Measurements from ENCODE around the gene VIL1. TPM values are rescaled to one million over a fixed set of nuclear protein-coding genes. Genes with fewer than 3 reads are reported as not detected.

The VIL1 gene
- polyA plus RNA-seq (2012; ENCODE audit: insufficient read depth, insufficient read length) = not detected

DNA sequence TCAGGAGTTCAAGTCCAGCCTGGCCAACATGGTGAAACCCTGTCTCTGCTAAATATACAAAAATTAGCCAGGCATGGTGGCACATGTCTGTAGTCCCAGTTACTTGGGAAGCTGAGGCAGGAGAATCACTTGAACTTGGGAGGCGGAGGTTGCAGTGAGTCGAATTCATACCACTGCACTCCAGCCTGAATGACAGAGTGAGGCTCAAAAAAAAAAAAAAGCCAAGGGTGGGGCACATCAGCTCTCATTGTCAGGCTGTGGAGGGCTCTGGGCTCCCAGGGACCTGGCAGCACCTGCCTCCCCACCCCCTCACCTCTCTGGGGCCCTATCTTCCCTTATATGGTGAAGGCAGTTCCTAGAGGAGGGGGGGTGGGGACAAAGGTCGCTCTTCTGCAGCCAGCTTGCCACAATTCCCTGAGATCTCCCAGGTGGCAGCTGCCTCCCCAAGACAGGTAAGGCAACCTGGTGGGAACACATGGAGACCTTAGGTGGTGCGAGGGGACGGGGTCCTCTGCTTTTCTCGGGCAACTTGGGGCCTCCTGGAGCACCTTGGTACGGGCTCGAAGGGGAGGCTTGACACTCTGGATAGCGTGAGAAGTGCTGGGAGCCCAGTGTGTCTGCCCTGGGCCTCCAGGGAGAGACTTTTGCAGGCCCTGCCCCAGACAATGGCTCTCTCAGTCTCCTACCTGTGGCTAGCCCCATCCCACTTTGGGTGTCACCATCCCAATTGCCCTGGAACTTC is at the start of gene VIL1:
Gene VIL1 (plus strand): TSS at position 407 of the 742 bp plus-strand sequence. CDS start 4,656 bp downstream, outside the sequence.
- DNase-seq (ENCODE audit: low read depth, low spot score) = no peak
- no peak within 1 kb of the TSS for H3K4me3 ChIP-seq (ENCODE audit: low read length)

DNA sequence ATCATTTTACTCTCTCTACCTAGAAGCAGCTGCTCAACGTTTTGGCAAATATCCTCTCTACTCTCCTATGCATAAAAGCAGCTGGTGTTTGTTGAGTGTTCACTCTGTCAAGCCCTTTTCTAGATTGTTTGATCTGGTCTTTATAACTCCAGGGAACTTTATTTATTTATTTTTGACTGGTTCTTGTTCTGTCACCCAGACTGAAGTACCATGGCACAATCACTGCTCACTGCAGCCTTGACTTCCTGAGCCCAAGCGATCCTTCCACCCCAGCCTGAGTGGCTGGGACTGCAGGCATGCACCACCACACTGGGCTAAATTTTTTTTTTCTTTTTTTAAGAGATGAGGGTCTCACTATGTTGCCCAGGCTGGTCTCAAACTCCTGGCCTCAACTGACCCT is 49.6 kb upstream of the VIL1 start:
- H3K4me3 ChIP-seq (ENCODE audit: low read length) = no peak overlapping the region
- no peak for DNase-seq (ENCODE audit: low read depth, low spot score)

DNA sequence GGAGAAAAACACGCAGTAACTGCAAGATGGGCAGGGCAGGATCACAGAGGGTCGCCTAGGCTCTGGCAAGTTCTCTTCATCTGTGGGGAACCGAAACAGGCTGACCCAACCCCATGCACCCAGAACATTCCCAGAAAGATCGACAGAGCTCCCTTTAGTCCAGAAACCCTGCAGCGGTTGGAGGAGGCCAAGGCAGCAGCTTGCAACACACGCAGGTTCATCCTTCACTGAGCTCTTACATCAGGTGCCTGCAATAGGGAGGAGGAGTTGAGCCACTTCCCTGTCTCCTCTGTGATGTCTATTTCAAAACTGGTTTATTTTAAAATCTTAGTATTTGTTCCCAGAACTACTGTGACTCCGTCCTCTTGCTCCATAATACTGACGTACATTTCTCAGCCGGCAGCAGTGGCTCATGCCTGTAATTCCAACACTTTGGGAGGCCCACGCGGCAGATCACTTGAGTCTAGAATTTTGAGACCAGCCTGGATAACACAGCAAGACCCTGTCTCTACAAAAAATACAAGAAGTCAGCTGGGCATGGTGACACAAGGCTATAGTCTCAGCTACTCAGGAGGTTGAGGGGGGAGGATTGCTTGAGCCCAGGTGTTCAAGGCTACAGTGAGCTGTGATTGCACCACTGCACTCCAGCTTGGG is 48.4 kb upstream of the VIL1 start:
- no peak for DNase-seq (ENCODE audit: low read depth, low spot score)
- H3K4me3 ChIP-seq (ENCODE audit: low read length) = no peak overlapping the region

DNA sequence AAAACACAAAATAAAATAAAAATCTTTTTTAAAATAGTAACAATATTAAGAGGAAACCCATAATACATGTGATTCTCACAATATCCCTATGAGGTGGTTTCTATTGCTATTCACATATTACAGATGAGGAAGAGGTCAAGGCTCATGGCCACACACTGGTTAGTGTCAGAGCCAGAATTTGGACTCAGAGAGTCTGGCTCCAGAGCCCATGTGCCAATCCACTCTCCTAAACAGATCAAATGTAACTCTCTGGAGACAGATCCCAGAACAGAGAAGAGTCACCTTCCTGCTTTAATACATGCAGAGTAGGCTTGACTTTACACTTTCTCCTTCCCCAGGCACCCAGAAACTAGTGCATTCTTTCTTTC is 47.0 kb upstream of the VIL1 start:
- no peak overlapping the region for H3K4me3 ChIP-seq (ENCODE audit: low read length)

DNA sequence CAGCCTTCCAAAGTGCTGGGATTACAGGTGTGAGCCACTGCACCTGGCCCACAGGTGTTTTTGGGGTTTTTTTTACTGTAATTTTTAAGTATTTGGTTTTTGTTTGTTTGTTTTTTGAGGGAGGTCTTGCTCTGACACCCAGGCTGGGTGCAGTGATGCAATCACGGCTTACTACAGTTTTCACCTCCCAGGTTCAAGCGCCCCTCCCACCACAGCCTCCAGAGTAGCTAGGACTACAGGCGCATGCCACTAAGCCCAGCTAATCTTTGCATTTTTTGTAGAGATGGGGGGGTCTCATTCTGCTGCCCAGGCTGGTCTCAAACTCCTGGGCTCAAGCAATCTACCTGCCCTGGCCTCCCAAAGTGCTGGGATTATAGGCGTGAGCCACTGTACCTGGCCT is 44.1 kb upstream of the VIL1 start:
- H3K4me3 ChIP-seq (ENCODE audit: low read length) = no peak overlapping the region
- no peak for DNase-seq (ENCODE audit: low read depth, low spot score)

More for the DNA sequence above, 47.0 kb upstream of the VIL1 start:
- no peak for DNase-seq (ENCODE audit: low read depth, low spot score)

DNA sequence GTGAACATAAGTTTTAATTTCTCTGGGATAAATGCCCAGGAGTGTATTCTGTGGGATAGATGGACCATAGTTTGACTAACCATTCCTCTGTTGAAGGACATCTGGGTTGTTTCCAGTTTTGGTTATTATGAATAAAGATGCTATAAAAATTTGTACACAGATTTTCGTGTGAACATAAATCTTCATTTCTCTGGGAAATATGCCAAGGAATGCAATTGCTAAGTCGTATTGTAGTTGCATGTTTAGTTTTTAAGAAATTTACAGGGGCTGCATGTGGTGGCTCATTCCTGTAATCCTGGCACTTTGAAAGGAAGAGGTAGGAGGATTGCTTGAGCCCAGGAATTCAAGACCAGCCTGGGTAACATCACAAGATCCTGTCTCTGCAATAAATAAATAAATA is 43.7 kb upstream of the VIL1 start:
- no peak for DNase-seq (ENCODE audit: low read depth, low spot score)
- no peak overlapping the region for H3K4me3 ChIP-seq (ENCODE audit: low read length)

DNA sequence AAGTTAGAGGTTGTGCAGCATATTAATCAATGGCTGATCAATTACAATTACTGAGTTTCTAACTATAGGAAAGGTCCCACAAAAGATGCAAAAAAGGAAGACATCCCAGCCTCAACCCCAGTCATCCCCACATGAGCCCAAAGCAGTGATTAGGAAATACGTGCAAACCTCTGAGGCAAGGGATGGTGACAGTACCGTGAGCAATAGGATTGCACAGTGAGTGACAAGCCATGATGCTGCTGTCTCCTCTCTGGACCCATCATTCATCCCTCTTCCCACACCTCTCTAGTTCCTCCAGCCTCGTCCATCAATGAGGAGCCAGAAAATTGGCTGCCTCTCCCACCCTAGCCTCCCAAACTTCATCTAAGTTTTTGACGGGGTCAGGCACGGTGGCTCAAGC is 40.9 kb upstream of the VIL1 start:
- no peak overlapping the region for H3K4me3 ChIP-seq (ENCODE audit: low read length)
- no peak for DNase-seq (ENCODE audit: low read depth, low spot score)

DNA sequence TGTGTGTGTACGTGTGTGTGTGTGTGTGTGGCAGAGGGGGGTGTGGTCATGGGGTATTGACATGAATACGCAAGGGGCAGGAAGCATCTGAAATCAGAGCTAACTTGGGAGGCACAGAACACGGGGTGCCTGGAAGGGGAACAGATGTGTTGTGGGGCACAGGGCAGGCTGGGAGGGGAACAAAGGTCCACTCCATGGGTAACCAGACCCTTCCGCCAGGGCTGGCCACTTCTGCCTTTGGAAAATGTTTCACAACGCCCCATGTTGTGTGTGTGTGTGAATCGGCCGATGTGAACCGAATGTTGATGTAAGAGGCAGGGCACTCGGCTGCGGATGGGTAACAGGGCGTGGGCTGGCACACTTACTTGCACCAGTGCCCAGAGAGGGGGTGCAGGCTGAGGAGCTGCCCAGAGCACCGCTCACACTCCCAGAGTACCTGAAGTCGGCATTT is 37.0 kb upstream of the VIL1 start, which contains the start of gene SLC11A1:
Gene SLC11A1 (plus strand): TSS at position 358 of the 451 bp plus-strand sequence. CDS start 96 bp downstream, outside the sequence.
- no peak within 1 kb of the TSS for H3K4me3 ChIP-seq (ENCODE audit: low read length)
- DNase-seq (ENCODE audit: low read depth, low spot score) = no peak

DNA sequence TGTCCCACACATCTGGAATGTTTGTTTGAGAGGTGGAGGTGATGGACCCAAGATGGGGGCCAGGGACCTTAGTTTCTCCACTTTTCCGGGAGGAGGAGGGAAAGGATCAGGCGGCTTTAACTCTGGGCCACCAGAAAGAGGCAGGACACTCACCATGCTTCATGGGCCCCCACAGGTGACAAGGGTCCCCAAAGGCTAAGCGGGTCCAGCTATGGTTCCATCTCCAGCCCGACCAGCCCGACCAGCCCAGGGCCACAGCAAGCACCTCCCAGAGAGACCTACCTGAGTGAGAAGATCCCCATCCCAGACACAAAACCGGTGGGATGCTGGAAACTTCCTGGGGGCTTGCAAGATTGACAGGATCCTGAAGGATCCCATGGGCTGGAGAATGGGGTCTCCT is 36.1 kb upstream of the VIL1 start:
- H3K4me3 ChIP-seq (ENCODE audit: low read length) = no peak overlapping the region
- no peak for DNase-seq (ENCODE audit: low read depth, low spot score)

DNA sequence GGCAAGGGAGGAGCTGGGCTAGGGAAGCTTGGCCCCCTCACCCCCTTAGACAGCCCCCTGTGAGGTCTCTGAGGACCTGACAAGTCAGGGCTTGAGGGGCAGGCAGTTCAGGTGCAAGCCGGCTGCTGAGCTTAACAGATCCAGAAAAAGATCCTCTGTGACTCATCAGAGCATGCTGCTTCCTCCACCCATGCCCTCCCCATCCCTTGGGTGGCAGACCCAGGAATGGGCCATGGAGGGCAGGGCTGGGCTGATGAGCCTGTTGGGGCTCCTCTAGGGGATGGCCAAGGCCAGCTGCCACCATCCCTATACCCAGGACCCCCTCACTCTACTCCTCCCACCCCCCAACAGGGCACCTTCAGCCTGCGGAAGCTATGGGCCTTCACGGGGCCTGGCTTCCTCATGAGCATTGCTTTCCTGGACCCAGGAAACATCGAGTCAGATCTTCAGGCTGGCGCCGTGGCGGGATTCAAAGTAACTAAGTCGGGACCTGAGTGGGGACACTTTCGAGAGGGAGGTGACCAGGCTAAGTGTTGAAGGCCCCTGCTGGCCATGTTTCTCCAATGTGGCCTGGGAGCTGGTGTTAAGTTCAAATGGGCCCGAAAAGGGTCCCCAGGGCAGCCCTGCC is 34.9 kb upstream of the VIL1 start:
- no peak for DNase-seq (ENCODE audit: low read depth, low spot score)
- H3K4me3 ChIP-seq (ENCODE audit: low read length) = no peak overlapping the region

DNA sequence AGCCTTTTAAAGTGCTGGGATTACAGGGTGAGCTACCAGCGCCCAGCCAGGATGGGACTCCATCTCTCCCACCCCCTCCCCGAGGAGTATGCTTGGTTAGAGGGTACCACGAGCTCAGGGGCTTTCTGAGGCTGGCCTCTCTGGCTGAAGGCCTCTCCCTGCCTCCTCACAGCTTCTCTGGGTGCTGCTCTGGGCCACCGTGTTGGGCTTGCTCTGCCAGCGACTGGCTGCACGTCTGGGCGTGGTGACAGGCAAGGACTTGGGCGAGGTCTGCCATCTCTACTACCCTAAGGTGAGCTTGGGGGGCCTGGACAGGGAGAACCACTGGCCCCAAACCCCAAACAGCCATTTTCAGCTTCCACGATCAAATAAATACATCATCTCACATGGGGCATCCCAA is 33.9 kb upstream of the VIL1 start:
- H3K4me3 ChIP-seq (ENCODE audit: low read length) = no peak overlapping the region
- DNase-seq (ENCODE audit: low read depth, low spot score) = no peak

DNA sequence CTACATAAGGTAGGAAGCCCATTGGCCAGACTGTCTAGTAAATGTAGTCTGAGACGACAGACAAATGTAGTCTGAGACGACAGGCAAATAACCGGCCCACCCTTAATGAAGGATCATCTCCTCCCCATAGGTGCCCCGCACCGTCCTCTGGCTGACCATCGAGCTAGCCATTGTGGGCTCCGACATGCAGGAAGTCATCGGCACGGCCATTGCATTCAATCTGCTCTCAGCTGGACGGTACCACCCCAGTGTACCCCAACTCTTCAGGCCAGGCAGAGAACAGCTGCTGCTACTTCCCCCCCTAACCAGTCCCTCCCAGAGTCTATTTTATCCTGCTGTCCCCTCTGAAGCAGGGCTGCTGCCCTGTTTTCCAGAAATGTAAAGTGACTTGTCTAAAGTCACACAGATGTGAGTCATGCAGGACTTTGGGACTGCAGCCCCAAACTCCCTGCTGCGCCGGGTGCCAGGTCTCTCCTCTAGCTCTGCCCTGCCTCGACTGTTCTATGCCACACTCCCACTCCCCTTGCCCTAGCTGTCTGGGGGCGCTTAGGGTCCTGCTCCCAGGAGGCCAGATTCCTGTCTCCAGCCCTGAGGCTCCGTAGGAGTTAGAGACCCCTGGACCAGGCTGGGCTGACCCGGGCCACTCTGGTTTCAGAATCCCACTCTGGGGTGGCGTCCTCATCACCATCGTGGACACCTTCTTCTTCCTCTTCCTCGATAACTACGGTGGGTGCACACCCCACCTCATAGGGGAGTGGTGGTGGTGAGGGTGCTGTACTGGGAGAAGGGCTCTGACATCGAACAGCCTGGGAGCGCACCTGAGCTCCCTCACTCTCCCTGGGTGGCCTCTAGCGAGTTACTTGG is 32.2 kb upstream of the VIL1 start:
- no peak overlapping the region for H3K4me3 ChIP-seq (ENCODE audit: low read length)
- DNase-seq (ENCODE audit: low read depth, low spot score) = no peak

DNA sequence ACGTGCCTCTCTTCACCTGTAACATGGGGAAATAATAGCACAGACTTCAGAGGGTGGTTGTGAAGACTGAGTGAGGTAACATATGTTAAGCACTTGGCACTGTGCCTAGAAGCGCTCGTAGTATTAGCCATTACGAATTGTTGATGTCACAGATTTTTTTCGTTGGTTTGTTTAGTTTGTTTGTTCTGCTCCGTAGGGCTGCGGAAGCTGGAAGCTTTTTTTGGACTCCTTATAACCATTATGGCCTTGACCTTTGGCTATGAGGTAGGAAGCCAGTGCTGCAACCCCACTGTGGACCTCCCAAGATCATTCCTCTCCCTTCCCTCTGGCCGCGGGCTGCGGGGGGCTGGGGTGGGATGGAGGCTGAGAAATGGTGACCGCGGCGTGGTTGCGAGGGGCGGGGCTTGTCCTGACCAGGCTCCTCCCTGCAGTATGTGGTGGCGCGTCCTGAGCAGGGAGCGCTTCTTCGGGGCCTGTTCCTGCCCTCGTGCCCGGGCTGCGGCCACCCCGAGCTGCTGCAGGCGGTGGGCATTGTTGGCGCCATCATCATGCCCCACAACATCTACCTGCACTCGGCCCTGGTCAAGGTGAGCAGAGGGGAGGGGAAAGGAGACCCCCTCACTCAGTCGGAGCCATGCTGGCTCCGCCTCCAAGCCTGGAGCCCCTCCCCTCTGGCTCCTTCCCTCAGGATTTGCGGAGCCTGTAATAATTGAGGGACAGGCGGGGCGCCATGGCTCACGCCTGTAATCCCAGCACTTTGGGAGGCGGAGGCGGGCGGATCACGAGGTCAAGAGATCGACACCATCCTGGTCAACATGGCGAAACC is 31.3 kb upstream of the VIL1 start:
- DNase-seq (ENCODE audit: low read depth, low spot score) = no peak
- no peak overlapping the region for H3K4me3 ChIP-seq (ENCODE audit: low read length)

DNA sequence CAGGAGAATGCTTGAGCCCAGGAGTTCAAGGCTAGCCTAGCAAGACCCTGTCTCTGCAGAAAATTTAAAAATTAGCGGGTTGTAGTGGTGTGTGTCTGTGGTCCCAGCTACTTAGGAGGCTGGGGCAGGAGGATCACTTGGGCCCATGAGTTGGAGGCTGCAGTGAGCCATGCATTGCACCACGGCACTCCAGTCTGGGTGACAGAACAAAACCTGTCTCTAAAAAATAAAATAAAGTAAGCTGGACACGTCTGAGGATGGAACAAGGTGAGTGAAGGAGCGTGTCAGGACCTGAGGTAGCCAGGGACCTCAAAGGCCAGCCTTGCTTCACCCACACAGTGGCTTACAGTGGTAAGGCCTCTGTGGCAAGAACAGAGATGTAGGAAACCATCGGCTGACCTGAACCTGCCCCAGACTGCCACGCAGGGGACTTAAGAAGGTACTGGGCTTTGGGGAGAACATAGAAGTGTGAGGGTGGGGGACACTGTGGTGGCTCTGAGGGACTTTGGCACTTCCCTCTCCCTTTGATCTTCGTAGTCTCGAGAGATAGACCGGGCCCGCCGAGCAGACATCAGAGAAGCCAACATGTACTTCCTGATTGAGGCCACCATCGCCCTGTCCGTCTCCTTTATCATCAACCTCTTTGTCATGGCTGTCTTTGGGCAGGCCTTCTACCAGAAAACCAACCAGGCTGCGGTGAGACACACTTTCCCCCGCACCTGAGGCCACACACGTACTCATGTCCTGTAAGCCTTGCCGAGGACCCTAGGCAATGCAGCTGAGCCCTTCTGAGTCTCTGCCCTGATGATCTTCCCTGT is 29.4 kb upstream of the VIL1 start:
- no peak overlapping the region for H3K4me3 ChIP-seq (ENCODE audit: low read length)
- DNase-seq (ENCODE audit: low read depth, low spot score) = no peak

DNA sequence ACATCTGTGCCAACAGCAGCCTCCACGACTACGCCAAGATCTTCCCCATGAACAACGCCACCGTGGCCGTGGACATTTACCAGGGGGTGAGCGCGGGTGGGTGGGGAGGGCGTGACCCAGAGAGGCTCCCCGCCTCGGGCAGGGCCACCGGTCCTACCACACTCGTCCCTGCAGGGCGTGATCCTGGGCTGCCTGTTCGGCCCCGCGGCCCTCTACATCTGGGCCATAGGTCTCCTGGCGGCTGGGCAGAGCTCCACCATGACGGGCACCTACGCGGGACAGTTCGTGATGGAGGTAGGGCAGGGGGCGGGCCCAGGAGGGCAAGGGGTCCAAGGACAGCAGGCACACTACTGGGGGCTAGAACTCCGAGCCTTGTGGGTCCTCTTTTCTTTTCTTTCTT is 27.7 kb upstream of the VIL1 start:
- no peak overlapping the region for H3K4me3 ChIP-seq (ENCODE audit: low read length)
- DNase-seq (ENCODE audit: low read depth, low spot score) = no peak

DNA sequence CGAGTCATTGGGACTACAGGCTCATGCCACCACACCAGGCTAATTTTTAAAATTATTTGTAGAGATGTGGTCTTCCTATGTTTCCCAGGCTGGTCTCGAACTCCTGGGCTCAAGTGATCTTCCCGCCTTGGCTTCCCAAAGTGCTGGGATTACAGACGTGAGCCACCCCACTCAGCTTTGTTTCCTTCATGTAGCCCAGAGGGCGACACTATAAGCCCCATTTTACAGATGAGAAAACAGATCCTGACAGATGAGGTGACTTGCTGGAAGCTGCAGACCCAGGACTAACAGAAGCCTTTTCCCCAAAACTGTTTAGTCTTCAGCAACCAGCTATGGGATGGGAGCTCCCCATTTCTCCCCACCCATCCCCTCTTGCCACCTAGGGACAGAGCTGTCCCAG is 26.5 kb upstream of the VIL1 start:
- no peak for DNase-seq (ENCODE audit: low read depth, low spot score)
- H3K4me3 ChIP-seq (ENCODE audit: low read length) = no peak overlapping the region

DNA sequence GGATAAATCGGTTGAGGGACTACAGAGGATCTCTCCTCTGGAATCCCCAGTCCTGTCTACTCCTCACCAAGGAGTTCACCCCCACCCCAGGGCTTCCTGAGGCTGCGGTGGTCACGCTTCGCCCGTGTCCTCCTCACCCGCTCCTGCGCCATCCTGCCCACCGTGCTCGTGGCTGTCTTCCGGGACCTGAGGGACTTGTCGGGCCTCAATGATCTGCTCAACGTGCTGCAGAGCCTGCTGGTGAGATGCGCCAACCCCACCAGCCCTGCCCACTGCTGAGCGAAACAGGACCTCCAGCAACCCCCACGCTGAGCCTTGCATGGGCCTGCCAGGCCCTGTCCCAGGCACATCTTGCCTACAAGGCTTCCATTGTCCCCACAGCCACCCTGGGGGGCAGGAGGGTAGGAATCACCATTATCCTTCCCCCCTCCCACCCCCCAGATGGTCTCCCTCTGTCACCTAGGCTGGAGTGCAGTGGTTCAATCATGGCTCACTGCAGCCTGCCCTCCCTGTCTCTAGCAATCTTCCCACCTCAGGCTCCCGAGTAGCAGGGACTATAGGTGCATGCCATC is 25.9 kb upstream of the VIL1 start:
- no peak for DNase-seq (ENCODE audit: low read depth, low spot score)

More for the DNA sequence above, 25.9 kb upstream of the VIL1 start:
- H3K4me3 ChIP-seq (ENCODE audit: low read length) = no peak overlapping the region
